ENCODE results near the gene HNRNPR. TPM values are rescaled to one million over a fixed set of nuclear protein-coding genes. Genes with fewer than 3 reads are reported as not detected.

The HNRNPR gene
- total and polyA plus RNA-seq, 9 of the 15 experiments (the other 6 are each of a cell fraction or from before 2014, with no cell fraction given) = 80.9 to 372 (median 301) TPM

DNA sequence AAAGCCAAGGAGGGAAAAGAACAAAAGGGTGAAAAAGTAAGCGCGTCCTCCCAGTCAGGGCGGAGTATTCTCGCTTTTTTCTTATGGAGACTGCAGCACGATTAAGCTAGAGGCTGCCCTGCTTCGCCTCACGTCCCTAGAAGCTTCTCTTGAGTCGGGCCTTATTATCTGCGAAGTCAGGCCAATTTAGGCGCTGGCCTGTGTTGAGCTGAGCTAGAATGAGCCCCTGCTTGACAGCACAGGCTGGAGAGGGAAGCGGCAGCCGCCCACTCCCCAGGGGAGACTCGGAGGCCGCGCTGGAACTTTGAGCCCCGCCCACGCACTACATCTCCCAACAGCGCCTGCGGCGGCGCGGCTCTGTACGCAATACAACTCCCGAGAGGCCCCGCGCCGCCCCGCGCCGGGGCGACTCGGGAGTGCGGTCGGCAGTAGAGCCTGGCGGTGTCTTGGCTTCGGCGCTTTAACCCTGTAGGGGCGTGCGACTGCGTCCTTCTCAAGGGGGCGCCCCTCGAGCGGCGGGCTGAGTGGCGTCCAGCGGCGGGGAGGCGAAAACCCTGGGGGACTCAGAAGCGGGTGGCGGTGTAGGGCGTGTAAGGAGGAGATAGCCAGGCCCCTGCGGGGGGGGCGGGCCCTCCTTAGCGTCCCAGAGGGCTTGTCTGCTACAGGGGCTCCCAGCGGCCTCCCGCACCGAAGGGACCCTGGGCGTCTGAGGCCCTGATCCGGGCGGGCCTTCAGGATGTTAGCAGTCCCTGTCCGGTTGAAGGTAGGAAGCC lies 24.7 kb upstream of the HNRNPR start (continued):
- TF ChIP-seq, protein P1, sequence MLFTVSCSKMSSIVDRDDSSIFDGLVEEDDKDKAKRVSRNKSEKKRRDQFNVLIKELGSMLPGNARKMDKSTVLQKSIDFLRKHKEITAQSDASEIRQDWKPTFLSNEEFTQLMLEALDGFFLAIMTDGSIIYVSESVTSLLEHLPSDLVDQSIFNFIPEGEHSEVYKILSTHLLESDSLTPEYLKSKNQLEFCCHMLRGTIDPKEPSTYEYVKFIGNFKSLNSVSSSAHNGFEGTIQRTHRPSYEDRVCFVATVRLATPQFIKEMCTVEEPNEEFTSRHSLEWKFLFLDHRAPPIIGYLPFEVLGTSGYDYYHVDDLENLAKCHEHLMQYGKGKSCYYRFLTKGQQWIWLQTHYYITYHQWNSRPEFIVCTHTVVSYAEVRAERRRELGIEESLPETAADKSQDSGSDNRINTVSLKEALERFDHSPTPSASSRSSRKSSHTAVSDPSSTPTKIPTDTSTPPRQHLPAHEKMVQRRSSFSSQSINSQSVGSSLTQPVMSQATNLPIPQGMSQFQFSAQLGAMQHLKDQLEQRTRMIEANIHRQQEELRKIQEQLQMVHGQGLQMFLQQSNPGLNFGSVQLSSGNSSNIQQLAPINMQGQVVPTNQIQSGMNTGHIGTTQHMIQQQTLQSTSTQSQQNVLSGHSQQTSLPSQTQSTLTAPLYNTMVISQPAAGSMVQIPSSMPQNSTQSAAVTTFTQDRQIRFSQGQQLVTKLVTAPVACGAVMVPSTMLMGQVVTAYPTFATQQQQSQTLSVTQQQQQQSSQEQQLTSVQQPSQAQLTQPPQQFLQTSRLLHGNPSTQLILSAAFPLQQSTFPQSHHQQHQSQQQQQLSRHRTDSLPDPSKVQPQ (CRISPR knock-in tag; IDR thresholded peaks at IDR 0.05; ENCODE audit: borderline replicate concordance) = 0 out of 2 replicates have a peak, but pooled peaks have one; percentile 61
- TF ChIP-seq, protein P2, sequence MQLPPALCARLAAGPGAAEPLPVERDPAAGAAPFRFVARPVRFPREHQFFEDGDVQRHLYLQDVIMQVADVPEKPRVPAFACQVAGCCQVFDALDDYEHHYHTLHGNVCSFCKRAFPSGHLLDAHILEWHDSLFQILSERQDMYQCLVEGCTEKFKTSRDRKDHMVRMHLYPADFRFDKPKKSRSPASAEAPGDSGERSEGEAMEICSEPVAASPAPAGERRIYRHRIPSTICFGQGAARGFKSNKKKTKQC (CRISPR knock-in tag; IDR thresholded peaks at IDR 0.05) = peak; percentile 88
- TF ChIP-seq MXI1 (IDR thresholded peaks at IDR 0.05; ENCODE audit: low read depth, low read length) (peak; percentile 60), SIN3A (IDR thresholded peaks at IDR 0.05; ENCODE audit: borderline replicate concordance in 2 of 2, control insufficient read depth in 1 of 2, low read depth in 2 of 2, low read length in 2 of 2) (peak; percentile 81 to 87; a peak in 3 of 4 replicates), SLC30A9 (CRISPR knock-in tag; IDR thresholded peaks at IDR 0.05) (no peak), TEAD4 (IDR thresholded peaks at IDR 0.05; ENCODE audit: low read length) (peak; percentile 5; the same call in 1 of the 2 replicates), TEAD4 (CRISPR knock-in tag; IDR thresholded peaks at IDR 0.05; ENCODE audit: borderline replicate concordance) (no peak), ERF (CRISPR knock-in tag; IDR thresholded peaks at IDR 0.05) (peak; percentile 39; the same call in 1 of the 2 replicates), SUPT5H (IDR thresholded peaks at IDR 0.05) (peak; percentile 86), IFI16 (CRISPR knock-in tag; IDR thresholded peaks at IDR 0.05) (no peak), LCOR (CRISPR knock-in tag; IDR thresholded peaks at IDR 0.05) (peak; percentile 33; the same call in 1 of the 2 replicates), ELF4 (CRISPR knock-in tag; IDR thresholded peaks at IDR 0.05) (peak; percentile 57; the same call in 1 of the 2 replicates), ESRRB (CRISPR knock-in tag; IDR thresholded peaks at IDR 0.05; ENCODE audit: borderline replicate concordance) (no peak), MBD2 (IDR thresholded peaks at IDR 0.05; ENCODE audit: borderline replicate concordance, low read depth) (peak; percentile 12), ZNF121 (CRISPR knock-in tag; conservative IDR thresholded peaks at IDR 0.05) (no peak), NFXL1 (CRISPR knock-in tag; IDR thresholded peaks at IDR 0.05) (0 out of 2 replicates have a peak, but pooled peaks have one; percentile 61), RBFOX2 (IDR thresholded peaks at IDR 0.05; ENCODE audit: low read depth, low read length) (peak; percentile 92)
- TF ChIP-seq, protein P3, sequence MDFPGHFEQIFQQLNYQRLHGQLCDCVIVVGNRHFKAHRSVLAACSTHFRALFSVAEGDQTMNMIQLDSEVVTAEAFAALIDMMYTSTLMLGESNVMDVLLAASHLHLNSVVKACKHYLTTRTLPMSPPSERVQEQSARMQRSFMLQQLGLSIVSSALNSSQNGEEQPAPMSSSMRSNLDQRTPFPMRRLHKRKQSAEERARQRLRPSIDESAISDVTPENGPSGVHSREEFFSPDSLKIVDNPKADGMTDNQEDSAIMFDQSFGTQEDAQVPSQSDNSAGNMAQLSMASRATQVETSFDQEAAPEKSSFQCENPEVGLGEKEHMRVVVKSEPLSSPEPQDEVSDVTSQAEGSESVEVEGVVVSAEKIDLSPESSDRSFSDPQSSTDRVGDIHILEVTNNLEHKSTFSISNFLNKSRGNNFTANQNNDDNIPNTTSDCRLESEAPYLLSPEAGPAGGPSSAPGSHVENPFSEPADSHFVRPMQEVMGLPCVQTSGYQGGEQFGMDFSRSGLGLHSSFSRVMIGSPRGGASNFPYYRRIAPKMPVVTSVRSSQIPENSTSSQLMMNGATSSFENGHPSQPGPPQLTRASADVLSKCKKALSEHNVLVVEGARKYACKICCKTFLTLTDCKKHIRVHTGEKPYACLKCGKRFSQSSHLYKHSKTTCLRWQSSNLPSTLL (IDR thresholded peaks at IDR 0.05) = no peak
- TF ChIP-seq, protein P4, sequence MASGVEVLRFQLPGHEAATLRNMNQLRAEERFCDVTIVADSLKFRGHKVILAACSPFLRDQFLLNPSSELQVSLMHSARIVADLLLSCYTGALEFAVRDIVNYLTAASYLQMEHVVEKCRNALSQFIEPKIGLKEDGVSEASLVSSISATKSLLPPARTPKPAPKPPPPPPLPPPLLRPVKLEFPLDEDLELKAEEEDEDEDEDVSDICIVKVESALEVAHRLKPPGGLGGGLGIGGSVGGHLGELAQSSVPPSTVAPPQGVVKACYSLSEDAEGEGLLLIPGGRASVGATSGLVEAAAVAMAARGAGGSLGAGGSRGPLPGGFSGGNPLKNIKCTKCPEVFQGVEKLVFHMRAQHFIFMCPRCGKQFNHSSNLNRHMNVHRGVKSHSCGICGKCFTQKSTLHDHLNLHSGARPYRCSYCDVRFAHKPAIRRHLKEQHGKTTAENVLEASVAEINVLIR (CRISPR knock-in tag; IDR thresholded peaks at IDR 0.05) = peak; percentile 94
- TF ChIP-seq, protein P5, sequence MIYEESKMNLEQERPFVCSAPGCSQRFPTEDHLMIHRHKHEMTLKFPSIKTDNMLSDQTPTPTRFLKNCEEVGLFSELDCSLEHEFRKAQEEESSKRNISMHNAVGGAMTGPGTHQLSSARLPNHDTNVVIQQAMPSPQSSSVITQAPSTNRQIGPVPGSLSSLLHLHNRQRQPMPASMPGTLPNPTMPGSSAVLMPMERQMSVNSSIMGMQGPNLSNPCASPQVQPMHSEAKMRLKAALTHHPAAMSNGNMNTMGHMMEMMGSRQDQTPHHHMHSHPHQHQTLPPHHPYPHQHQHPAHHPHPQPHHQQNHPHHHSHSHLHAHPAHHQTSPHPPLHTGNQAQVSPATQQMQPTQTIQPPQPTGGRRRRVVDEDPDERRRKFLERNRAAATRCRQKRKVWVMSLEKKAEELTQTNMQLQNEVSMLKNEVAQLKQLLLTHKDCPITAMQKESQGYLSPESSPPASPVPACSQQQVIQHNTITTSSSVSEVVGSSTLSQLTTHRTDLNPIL (CRISPR knock-in tag; IDR thresholded peaks at IDR 0.05) = 0 out of 2 replicates have a peak, but pooled peaks have one; percentile 61

All from K562 (cell line).